AG09319 (cell line): ENCODE measurements around the gene RASSF6.

ENCODE experiments used
- DNase-seq: peaks from one replicate; pipeline ENCODE4 v3.0.0-alpha.2; 2010; ENCODE audit warnings: low read depth; ENCODE audit errors: extremely low read depth
- TF ChIP-seq, protein P1 (sequence below): IDR thresholded peaks from 2 replicates; pipeline ENCODE4 v1.5.1; 2011; ENCODE audit warnings: low read depth, mild to moderate bottlenecking, inconsistent platforms, low read length, moderate library complexity

Gene RASSF6

DNA sequence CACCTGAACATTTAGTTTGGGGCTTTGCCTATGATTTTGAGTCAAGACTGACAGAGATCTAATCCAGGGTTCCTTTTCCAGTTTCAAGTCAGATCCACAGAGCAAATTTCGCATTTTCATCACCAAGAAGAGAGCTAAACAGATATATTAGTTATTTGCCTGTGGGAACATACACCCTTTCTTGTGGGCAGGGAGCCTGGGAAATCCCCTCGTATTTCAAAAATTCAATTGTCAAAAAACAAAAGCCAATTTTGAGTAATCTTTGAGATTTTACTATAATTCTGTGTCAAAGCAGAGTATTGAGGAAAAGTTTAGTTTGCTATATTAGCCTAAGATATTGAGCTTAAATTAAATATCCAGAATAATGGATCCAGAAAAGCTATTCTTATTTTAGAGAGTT is 82.1 kb downstream of the RASSF6 start:
- TF ChIP-seq, protein P1, sequence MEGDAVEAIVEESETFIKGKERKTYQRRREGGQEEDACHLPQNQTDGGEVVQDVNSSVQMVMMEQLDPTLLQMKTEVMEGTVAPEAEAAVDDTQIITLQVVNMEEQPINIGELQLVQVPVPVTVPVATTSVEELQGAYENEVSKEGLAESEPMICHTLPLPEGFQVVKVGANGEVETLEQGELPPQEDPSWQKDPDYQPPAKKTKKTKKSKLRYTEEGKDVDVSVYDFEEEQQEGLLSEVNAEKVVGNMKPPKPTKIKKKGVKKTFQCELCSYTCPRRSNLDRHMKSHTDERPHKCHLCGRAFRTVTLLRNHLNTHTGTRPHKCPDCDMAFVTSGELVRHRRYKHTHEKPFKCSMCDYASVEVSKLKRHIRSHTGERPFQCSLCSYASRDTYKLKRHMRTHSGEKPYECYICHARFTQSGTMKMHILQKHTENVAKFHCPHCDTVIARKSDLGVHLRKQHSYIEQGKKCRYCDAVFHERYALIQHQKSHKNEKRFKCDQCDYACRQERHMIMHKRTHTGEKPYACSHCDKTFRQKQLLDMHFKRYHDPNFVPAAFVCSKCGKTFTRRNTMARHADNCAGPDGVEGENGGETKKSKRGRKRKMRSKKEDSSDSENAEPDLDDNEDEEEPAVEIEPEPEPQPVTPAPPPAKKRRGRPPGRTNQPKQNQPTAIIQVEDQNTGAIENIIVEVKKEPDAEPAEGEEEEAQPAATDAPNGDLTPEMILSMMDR, result no peak
- DNase-seq, result no peak

DNA sequence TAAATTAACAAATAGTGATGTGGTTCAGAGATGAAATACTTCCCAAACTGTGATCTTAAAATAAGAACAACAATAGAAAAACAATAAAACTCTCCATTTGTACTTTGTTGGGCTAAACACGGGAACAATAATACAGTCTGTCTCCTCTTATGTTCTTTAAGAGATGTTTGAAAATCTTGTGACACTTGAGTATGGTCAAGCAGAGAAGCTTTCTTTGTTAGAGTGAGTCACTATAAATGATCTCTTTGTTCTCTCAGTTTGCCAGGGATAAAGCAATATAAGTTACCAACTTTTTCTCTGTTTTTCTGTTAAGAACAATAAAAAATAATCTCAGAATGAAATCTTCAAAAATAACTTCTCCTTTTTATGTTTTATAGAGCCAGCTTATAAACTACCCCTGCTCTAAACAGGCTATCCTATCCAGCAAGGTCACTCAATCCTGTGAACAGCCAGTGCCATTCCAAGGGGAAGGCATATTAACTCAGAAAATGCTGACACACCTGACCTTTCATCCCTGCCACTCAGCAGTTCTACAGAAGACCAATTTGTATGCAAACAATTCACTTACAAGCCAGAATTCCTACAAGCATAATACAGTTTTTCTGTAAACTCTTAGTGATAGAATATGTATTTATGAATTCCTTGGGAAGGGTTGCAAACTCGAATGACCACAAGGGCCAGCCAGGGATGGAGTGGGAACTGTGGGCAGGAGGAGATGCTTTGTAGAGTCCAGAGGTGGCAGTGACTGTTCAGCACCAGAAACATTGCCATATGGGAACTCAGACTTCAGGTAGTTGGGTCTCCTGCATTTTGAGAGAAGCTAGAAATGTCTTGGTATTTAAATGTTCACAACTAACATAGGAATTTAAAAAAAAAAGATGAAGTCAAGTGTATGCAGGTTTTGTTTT is 86.5 kb downstream of the RASSF6 start:
- DNase-seq, result no peak

DNA sequence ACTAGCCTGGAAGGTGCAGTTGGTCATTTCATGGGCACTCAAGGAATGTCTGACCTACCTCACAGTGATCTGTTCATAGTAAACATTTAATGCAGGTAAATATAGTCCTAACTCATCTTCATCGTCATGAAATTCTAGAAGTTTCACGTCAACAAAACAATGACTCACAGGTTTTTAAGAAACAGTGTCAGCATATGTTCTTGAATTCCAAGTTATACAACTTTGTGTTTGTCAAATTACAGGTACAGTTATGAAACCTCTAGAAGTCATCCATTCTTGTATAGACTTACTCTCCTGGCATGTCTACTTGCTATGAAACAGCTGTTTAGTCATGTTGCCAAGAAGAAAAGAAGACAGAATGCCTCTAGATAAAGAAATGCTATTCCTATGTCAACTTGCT is 92.1 kb downstream of the RASSF6 start:
- TF ChIP-seq, protein P1, result no peak
- DNase-seq, result no peak

More for the DNA sequence above, 86.5 kb downstream of the RASSF6 start:
- TF ChIP-seq, protein P1, result no peak

DNA sequence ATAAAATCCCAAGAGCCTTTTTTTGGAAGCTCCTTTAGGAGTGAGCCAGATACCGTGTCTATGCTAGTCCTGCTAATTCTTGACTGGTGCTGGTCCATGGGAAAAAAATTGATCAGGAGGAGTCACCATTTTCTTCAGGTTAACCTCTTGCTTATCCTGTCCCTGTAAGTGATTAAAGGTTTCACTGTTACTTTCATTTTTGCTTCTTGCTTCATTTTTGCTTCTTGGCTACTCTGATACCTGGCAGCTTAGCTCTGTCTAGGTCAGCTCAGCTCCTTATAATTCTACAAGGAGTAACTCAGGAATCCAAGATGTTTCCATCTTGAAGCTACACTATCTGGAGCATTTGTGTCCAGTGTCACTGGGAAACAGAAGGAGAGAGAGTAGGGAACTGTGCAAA is 93.0 kb downstream of the RASSF6 start:
- TF ChIP-seq, protein P1, result no peak
- DNase-seq, result no peak

DNA sequence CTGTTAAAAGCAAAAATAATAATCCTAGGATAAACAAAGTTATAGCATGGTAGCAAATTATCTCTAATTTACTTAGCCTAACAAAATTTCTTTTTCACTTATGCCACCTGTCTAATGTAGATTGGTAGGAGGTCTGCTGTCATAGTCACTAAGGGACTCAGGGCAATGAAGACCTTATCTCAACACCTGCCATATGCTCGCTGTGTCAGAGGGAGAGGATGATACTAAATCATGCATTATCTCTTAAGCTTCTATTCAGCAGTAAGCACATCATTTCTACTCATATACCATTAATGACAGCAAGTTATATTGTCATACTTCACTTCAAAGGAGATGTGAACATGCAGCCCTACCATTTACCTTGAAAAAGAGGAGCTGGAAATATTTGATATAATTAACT is 94.6 kb downstream of the RASSF6 start:
- TF ChIP-seq, protein P1, result no peak
- no peak for DNase-seq

DNA sequence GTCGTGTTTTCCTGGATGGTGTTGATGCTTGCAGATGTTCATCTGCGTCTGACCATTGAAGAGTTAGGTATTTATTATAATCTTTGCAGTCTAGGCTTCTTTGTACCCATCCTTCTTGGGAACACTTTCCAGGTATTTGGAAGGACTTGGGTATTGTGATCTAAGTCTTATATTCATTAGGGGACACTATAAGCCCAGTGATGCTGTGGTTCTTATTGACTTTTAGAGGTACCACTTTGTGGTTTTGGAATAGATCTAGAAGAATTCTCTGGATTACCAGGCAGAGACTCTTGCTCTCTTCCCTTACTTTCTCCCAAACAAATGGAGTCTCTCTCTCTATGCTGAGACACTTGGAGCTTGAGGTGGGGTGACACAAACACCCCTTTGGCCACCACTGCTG is 97.1 kb downstream of the RASSF6 start:
- TF ChIP-seq, protein P1, result no peak
- DNase-seq, result no peak
